IMR-90 (cell line): ENCODE results near the gene INPP5E. TPM values are rescaled to one million over a fixed set of nuclear protein-coding genes. Genes with fewer than 3 reads are reported as not detected.
A peak's percentile ranks its signal among the peaks of the same experiment; 100 is the strongest.

Source experiments
- ATAC-seq: fragments of 200-7000 bp; cut with Tn5 transposase; 2 replicates; pipeline ENCODE4 v1.9.1; 2020; ENCODE audit warnings: low read depth, mild to moderate bottlenecking, moderate library complexity
- BruUV-seq: library from RNA; stranded (reverse); fragments of 400-500 nt; replicated peaks from 2 replicates; lab custom pipeline; 2021; lab: Mats Ljungman, UMichigan
- CTCF ChIA-PET: fragments of 300-600 bp; formaldehyde crosslinking; extraction: SDS; loops from one replicate; lab custom pipeline; 2021; ENCODE audit warnings: antibody characterized with exemption; lab: Yijun Ruan, JAX
- POLR2A ChIA-PET: fragments of 300-600 bp; sonication (Branson Sonifier 250); formaldehyde crosslinking; loops from one replicate; lab custom pipeline; 2022; ENCODE audit warnings: antibody characterized with exemption; ENCODE audit not compliant: unreplicated experiment; lab: Charles Lee
- DNase-seq: peaks from one replicate; pipeline ENCODE4 v3.0.0; 2013
- H2AFZ ChIP-seq: replicated peaks from 2 replicates; pipeline ENCODE3; 2013; ENCODE audit warnings: low read length, mild to moderate bottlenecking; ENCODE audit not compliant: poor library complexity
- H2AK5ac ChIP-seq: 2 replicates; pipeline ENCODE4 v1.6.1; 2013; ENCODE audit warnings: low read depth, low read length, inconsistent platforms
- H2AK9ac ChIP-seq: replicated peaks from 2 replicates; pipeline ENCODE3; 2013; ENCODE audit warnings: mild to moderate bottlenecking, low read depth, low read length, moderate library complexity; ENCODE audit not compliant: poor library complexity
- H2BK120ac ChIP-seq: 2 replicates; pipeline ENCODE4 v1.6.1; 2013; ENCODE audit warnings: low read depth, low read length, inconsistent platforms
- H2BK15ac ChIP-seq: 3 replicates; pipeline ENCODE4 v1.6.1; 2013; ENCODE audit warnings: low read depth, low read length, inconsistent platforms
- H2BK20ac ChIP-seq: 2 replicates; pipeline ENCODE4 v1.6.1; 2013; ENCODE audit warnings: low read depth, mild to moderate bottlenecking, inconsistent platforms, low read length, moderate library complexity
- H2BK5ac ChIP-seq: 2 replicates; pipeline ENCODE4 v1.6.1; 2013; ENCODE audit warnings: mild to moderate bottlenecking, low read depth, low read length, inconsistent platforms; ENCODE audit not compliant: poor library complexity, severe bottlenecking
- H3K14ac ChIP-seq: replicated peaks from 2 replicates; pipeline ENCODE4 v1.6.1; 2013; ENCODE audit warnings: low read depth, low read length, inconsistent platforms
- H3K18ac ChIP-seq: 2 replicates; pipeline ENCODE4 v1.6.1; 2013; ENCODE audit warnings: low read depth, low read length, control low read depth
- H3K23ac ChIP-seq: 2 replicates; pipeline ENCODE4 v1.6.1; 2013; ENCODE audit warnings: low read depth, low read length, inconsistent platforms
- H3K27ac ChIP-seq: 2 replicates; pipeline ENCODE4 v1.5.1; 2013; ENCODE audit warnings: mild to moderate bottlenecking, control low read depth, low read length; ENCODE audit not compliant: insufficient read depth
- H3K27me3 ChIP-seq: 2 replicates; pipeline ENCODE4 v1.6.1; 2013; ENCODE audit warnings: low read length; ENCODE audit not compliant: control insufficient read depth, insufficient read depth
- H3K36me3 ChIP-seq: 2 replicates; pipeline ENCODE4 v1.6.1; 2013; ENCODE audit warnings: low read length, mixed read lengths; ENCODE audit not compliant: control insufficient read depth, insufficient read depth
- H3K4ac ChIP-seq: 2 replicates; pipeline ENCODE4 v1.6.1; 2013; ENCODE audit warnings: low read depth, low read length, inconsistent platforms
- H3K4me1 ChIP-seq: 2 replicates; pipeline ENCODE4 v1.6.1; 2013; ENCODE audit warnings: low read length, mixed read lengths; ENCODE audit not compliant: control insufficient read depth, insufficient read depth
- H3K4me2 ChIP-seq: 2 replicates; pipeline ENCODE4 v1.6.1; 2013; ENCODE audit warnings: low read depth, mild to moderate bottlenecking, control low read depth, low read length, moderate library complexity
- H3K4me3 ChIP-seq: 2 replicates; pipeline ENCODE4 v1.5.1; 2013; ENCODE audit warnings: low read depth, mild to moderate bottlenecking, control low read depth, low read length, moderate library complexity; ENCODE audit not compliant: insufficient read depth
- H3K56ac ChIP-seq: 2 replicates; pipeline ENCODE4 v1.6.1; 2013; ENCODE audit warnings: low read length, inconsistent platforms; ENCODE audit not compliant: insufficient read depth; ENCODE audit errors: extremely low read depth
- H3K79me1 ChIP-seq, 2 experiments: 2 replicates each; pipeline ENCODE4 v1.6.1; 2013; ENCODE audit warnings: low read length in 2 of 2, inconsistent platforms in 1 of 2, low read depth in 1 of 2
- H3K9ac ChIP-seq: 2 replicates; pipeline ENCODE4 v1.6.1; 2013; ENCODE audit warnings: low read depth, low read length, control low read depth
- H3K9me1 ChIP-seq: 2 replicates; pipeline ENCODE4 v1.6.1; 2013; ENCODE audit warnings: low read length, inconsistent platforms; ENCODE audit not compliant: insufficient read depth
- H3K9me3 ChIP-seq: 2 replicates; pipeline ENCODE4 v1.6.1; 2013; ENCODE audit warnings: low read length; ENCODE audit not compliant: control insufficient read depth, insufficient read depth
- H4K20me1 ChIP-seq: 2 replicates; pipeline ENCODE4 v1.6.1; 2013; ENCODE audit warnings: low read length, inconsistent platforms; ENCODE audit not compliant: insufficient read depth
- H4K5ac ChIP-seq: 2 replicates; pipeline ENCODE4 v1.6.1; 2013; ENCODE audit warnings: mild to moderate bottlenecking, low read depth, low read length, control low read depth
- H4K8ac ChIP-seq, 2 experiments: 2 replicates each; pipeline ENCODE4 v1.6.1; 2013; ENCODE audit warnings: low read depth in 2 of 2, low read length in 2 of 2, control low read depth in 1 of 2, inconsistent platforms in 1 of 2
- H4K91ac ChIP-seq: 2 replicates; pipeline ENCODE4 v1.6.1; 2013; ENCODE audit warnings: low read depth, low read length, inconsistent platforms; ENCODE audit not compliant: insufficient read depth
- BHLHE40 ChIP-seq: fragments of 150-350 bp; IDR thresholded peaks from 2 replicates; pipeline ENCODE4 v1.6.1; 2016; ENCODE audit warnings: mild to moderate bottlenecking, low read depth, low read length
- CEBPB ChIP-seq: IDR thresholded peaks from 2 replicates; pipeline ENCODE4 v1.6.1; 2012; ENCODE audit warnings: low read depth, low read length, improper control_type of control experiment
- CHD1 ChIP-seq: IDR thresholded peaks from 2 replicates; pipeline ENCODE4 v1.6.1; 2012; ENCODE audit warnings: low read depth, low read length, improper control_type of control experiment
- FOS ChIP-seq: fragments of 150-350 bp; IDR thresholded peaks from 2 replicates; pipeline ENCODE4 v1.6.1; 2016; ENCODE audit warnings: low read depth, low read length
- MAZ ChIP-seq: IDR thresholded peaks from 2 replicates; pipeline ENCODE4 v1.6.1; 2012; ENCODE audit warnings: low read depth, mild to moderate bottlenecking, low read length, improper control_type of control experiment, moderate library complexity, borderline replicate concordance
- MXI1 ChIP-seq: IDR thresholded peaks from 2 replicates; pipeline ENCODE4 v1.6.1; 2012; ENCODE audit warnings: low read depth, mild to moderate bottlenecking, low read length, moderate library complexity, borderline replicate concordance
- NFE2L2 ChIP-seq: fragments of 150-350 bp; IDR thresholded peaks from 2 replicates; pipeline ENCODE4 v1.6.1; 2016; ENCODE audit warnings: low read depth, mild to moderate bottlenecking, low read length
- POLR2A ChIP-seq: IDR thresholded peaks from 2 replicates; pipeline ENCODE4 v1.6.1; 2012; ENCODE audit warnings: mild to moderate bottlenecking, low read depth, low read length
- RCOR1 ChIP-seq: IDR thresholded peaks from 2 replicates; pipeline ENCODE4 v1.6.1; 2012; ENCODE audit warnings: mild to moderate bottlenecking, low read length, improper control_type of control experiment; ENCODE audit not compliant: insufficient replicate concordance
- RFX5 ChIP-seq: IDR thresholded peaks from 2 replicates; pipeline ENCODE4 v1.8.0; 2012; ENCODE audit warnings: low read depth, mild to moderate bottlenecking, low read length, moderate library complexity
- SMC3 ChIP-seq: fragments of 150-350 bp; IDR thresholded peaks from 2 replicates; pipeline ENCODE4 v1.6.1; 2016; ENCODE audit warnings: low read depth, mild to moderate bottlenecking, antibody characterized with exemption, low read length, moderate library complexity
- WGBS, 2 experiments: methylation state at CpG; one replicate each; pipeline versions ENCODE4 v1.1.5 to v1.1.7; 2013; ENCODE audit warnings: missing lambda C conversion rate in 2 of 2; ENCODE audit not compliant: insufficient read length in 1 of 2; ENCODE audit errors: extremely low coverage in 2 of 2; 5-methylcytosine and 5-hydroxymethylcytosine counted together
- dilution Hi-C: fragments of 300-500 bp; cut with HindIII; formaldehyde crosslinking; loops from one replicate; pipeline ENCODE4 v1.14.3; 2018; ENCODE audit warnings: low sequenced_read_pairs; ENCODE audit not compliant: unreplicated experiment
- in situ Hi-C: fragments of 300-500 bp; cut with MboI; formaldehyde crosslinking; loops from 3 replicates; pipeline ENCODE4 v1.14.3; 2019; ENCODE audit warnings: low sequenced_read_pairs, inconsistent platforms, mixed read lengths
- intact Hi-C: fragments of 100-400 bp; cut with micrococcal nuclease; formaldehyde crosslinking; loops from 2 replicates; pipeline ENCODE4 v1.10.0; 2022
- polyA plus RNA-seq, 3 experiments: library from polyadenylated mRNA; depleted of rRNA; stranded (reverse); fragments of >200 nt; gene quantifications; 2 replicates each; pipeline ENCODE4 v1.2.3, GENCODE V29; 2012; ENCODE audit warnings: low replicate concordance in 1 of 3
- total RNA-seq: library from RNA; depleted of rRNA; stranded (reverse); fragments of >200 nt; gene quantifications from 2 replicates; pipeline ENCODE4 v1.2.3, GENCODE V29; 2012
- TF ChIP-seq, protein P1 (sequence below): fragments of 150-350 bp; IDR thresholded peaks from 2 replicates; pipeline ENCODE4 v1.6.1; 2017; ENCODE audit warnings: mild to moderate bottlenecking, antibody characterized with exemption, low read length, low read depth
- TF ChIP-seq, protein P2 (sequence below): conservative IDR thresholded peaks from 2 replicates; pipeline ENCODE4 v1.5.1; 2012; ENCODE audit warnings: mild to moderate bottlenecking, low read depth, low read length, improper control_type of control experiment

The INPP5E gene
- total and polyA plus RNA-seq, 2 of the 4 experiments (the other 2 are of a cell fraction), result 1.6 to 9.4 TPM

DNA sequence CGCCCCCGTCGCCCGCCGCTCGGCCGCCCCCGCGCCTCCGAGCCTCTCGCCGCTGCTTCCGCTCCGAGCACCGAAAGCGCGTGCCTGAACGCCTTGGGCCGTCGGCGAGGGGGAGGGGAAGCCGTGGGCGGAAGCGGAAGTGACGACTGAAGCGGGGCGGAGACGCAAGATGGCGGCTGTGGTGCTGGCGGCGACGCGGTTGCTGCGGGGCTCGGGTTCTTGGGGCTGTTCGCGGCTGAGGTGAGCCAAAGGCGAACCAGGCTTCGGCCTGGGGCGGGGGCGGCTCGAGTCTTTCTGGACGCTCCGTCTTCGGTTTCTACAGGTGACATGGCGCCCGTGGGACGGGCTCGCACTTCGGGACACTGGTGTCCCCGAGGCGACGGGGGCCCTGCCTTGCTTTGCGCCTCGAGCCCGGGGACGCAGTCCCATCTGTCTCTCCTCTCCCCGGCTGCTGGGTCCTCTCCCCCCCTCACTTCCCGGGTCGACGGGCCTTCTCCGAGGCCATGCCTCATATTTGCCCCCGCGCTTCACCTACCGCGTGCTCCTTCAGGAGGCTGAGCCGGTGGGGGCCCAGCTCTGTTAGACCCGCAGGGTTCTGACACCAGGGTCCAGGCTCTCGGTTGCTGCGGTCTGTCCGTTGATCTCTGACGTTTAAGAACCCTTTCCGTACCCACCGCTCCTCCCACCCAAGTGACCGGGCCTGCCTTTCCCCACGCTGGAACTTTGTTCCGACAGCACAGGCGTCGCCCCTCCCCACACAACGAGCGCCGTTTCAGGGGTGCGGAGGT is 29.0 kb downstream of the INPP5E start, which contains the start of the genes ENTR1 and PMPCA:
Gene ENTR1, minus strand, starts transcription at position 115 of the 788 bp plus-strand sequence. CDS start 217 bp downstream, outside the sequence.
Gene PMPCA, plus strand, starts transcription at position 159 of the 788 bp plus-strand sequence. Its CDS starts 11 bp downstream, at position 170.
- peak within 1 kb of the TSS; percentile 82 for H2AK5ac ChIP-seq
- H4K8ac ChIP-seq, result peak within 1 kb of the TSS; percentile 57 to 88; a peak in 2 of 4 replicates
- POLR2A ChIA-PET, result no interaction called here
- peaks cover 36% of the 10 kb centered on the region for H4K20me1 ChIP-seq
- no peaks in the 10 kb centered on the region for H3K27me3 ChIP-seq
- H2AFZ ChIP-seq, result peak within 1 kb of the TSS; percentile 98
- peak within 1 kb of the TSS; percentile 57 for H4K91ac ChIP-seq
- H3K56ac ChIP-seq, result peak within 1 kb of the TSS; percentile 76
- peak within 1 kb of the TSS; percentile 90 for H3K14ac ChIP-seq
- H3K36me3 ChIP-seq, result peaks cover 42% of the 10 kb centered on the region
- dilution Hi-C loops (no loop called here), intact Hi-C loops (no loop called here), in situ Hi-C loops (no loop called here)
- no peak within 1 kb of the TSS; the same call in 1 of the 2 replicates for H4K5ac ChIP-seq
- CTCF ChIA-PET, result interaction anchor here (0.8 kb wide), 1 partner anchor 98 kb away, joined by 5 read pairs; no protein-coding TSS in a partner anchor
- WGBS, 2 experiments, result 0% methylated on average over 29 of the region's 83 CpGs; no CpG with 5 or more reads in 1 of the 2 experiments
- peaks cover 8% of the 10 kb centered on the region; the same call in 1 of the 2 replicates for H3K9me1 ChIP-seq
- H3K4ac ChIP-seq, result peak within 1 kb of the TSS; percentile 88
- H3K9me3 ChIP-seq, result no peaks in the 10 kb centered on the region
- peaks cover 12% of the 10 kb centered on the region for H3K4me1 ChIP-seq
- peak within 1 kb of the TSS; percentile 86 for H2BK5ac ChIP-seq
- DNase-seq, result peak; percentile 85
- TF ChIP-seq NFE2L2 (no peak), CHD1 (no peak), SMC3 (no peak), MAZ (peak; percentile 70), BHLHE40 (peak; percentile 63; the same call in 1 of the 2 replicates), FOS (no peak), CEBPB (no peak), RCOR1 (no peak), MXI1 (peak; percentile 83; the same call in 1 of the 2 replicates), POLR2A (peak; percentile 92), RFX5 (no peak)
- TF ChIP-seq, protein P1, sequence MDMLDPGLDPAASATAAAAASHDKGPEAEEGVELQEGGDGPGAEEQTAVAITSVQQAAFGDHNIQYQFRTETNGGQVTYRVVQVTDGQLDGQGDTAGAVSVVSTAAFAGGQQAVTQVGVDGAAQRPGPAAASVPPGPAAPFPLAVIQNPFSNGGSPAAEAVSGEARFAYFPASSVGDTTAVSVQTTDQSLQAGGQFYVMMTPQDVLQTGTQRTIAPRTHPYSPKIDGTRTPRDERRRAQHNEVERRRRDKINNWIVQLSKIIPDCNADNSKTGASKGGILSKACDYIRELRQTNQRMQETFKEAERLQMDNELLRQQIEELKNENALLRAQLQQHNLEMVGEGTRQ, result 0 out of 2 replicates have a peak, but pooled peaks have one; percentile 26
- TF ChIP-seq, protein P2, sequence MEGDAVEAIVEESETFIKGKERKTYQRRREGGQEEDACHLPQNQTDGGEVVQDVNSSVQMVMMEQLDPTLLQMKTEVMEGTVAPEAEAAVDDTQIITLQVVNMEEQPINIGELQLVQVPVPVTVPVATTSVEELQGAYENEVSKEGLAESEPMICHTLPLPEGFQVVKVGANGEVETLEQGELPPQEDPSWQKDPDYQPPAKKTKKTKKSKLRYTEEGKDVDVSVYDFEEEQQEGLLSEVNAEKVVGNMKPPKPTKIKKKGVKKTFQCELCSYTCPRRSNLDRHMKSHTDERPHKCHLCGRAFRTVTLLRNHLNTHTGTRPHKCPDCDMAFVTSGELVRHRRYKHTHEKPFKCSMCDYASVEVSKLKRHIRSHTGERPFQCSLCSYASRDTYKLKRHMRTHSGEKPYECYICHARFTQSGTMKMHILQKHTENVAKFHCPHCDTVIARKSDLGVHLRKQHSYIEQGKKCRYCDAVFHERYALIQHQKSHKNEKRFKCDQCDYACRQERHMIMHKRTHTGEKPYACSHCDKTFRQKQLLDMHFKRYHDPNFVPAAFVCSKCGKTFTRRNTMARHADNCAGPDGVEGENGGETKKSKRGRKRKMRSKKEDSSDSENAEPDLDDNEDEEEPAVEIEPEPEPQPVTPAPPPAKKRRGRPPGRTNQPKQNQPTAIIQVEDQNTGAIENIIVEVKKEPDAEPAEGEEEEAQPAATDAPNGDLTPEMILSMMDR, result no peak
- H2BK120ac ChIP-seq, result no peak within 1 kb of the TSS
- peak within 1 kb of the TSS; percentile 81 for H3K9ac ChIP-seq
- H2AK9ac ChIP-seq, result peak within 1 kb of the TSS; percentile 98
- no peak within 1 kb of the TSS; the same call in 1 of the 2 replicates for H3K18ac ChIP-seq
- peak; percentile 79 for ATAC-seq
- H3K4me2 ChIP-seq, result peak within 1 kb of the TSS; percentile 100
- no peak within 1 kb of the TSS for H2BK20ac ChIP-seq
- peak within 1 kb of the TSS; percentile 72; the same call in 1 of the 2 replicates for H3K23ac ChIP-seq
- BruUV-seq, result no TSS peak
- no peak within 1 kb of the TSS for H2BK15ac ChIP-seq
- peak within 1 kb of the TSS; percentile 88 for H3K4me3 ChIP-seq
- peak within 1 kb of the TSS; percentile 85 for H3K27ac ChIP-seq
- peaks cover 19 to 68% of the 10 kb centered on the region in 2 experiments for H3K79me1 ChIP-seq
